K562 (cell line): ENCODE data around the gene SEL1L. TPM values are rescaled to one million over a fixed set of nuclear protein-coding genes. Genes with fewer than 3 reads are reported as not detected.

Source experiments
- CREB3L1 ChIP-seq: fragments of 450-650 bp; IDR thresholded peaks from 2 replicates; pipeline ENCODE4 v1.6.1; 2014; ENCODE audit warnings: low read depth, mild to moderate bottlenecking, moderate library complexity, borderline replicate concordance
- CREM ChIP-seq: IDR thresholded peaks from 2 replicates; pipeline ENCODE4 v1.6.1; 2014; ENCODE audit warnings: antibody characterized with exemption, low read depth
- FOS ChIP-seq: IDR thresholded peaks from 3 replicates; pipeline ENCODE4 v1.6.1; 2011; ENCODE audit not compliant: insufficient read length; ENCODE audit errors: extremely low read depth
- FOXM1 ChIP-seq, 2 experiments: fragments of 450-650 bp in 1 of 2; sonication (generic) in 1 of 2; formaldehyde crosslinking in 1 of 2; IDR thresholded peaks; 2 replicates each; pipeline versions ENCODE4 v1.6.1 to v1.9.0; 2017 to 2022; ENCODE audit warnings: low read depth in 2 of 2, mild to moderate bottlenecking in 2 of 2, missing genetic modification reagents in 1 of 2, moderate library complexity in 1 of 2
- KAT7 ChIP-seq: sonication (generic); formaldehyde crosslinking; IDR thresholded peaks from 2 replicates; pipeline ENCODE4 v1.8.0; 2022; ENCODE audit warnings: missing genetic modification reagents, mild to moderate bottlenecking, borderline replicate concordance
- MAFG ChIP-seq: fragments of 450-650 bp; conservative IDR thresholded peaks from 2 replicates; pipeline ENCODE4 v1.6.1; 2016; ENCODE audit warnings: missing genetic modification characterization, missing compliant biosample characterization
- MCM3 ChIP-seq: fragments of 450-650 bp; IDR thresholded peaks from 2 replicates; pipeline ENCODE4 v1.6.1; 2016
- NFYB ChIP-seq: IDR thresholded peaks from 2 replicates; pipeline ENCODE4 v1.6.1; 2011; ENCODE audit warnings: mild to moderate bottlenecking, moderate library complexity; ENCODE audit not compliant: insufficient read length; ENCODE audit errors: extremely low read depth
- PHF20 ChIP-seq: fragments of 450-650 bp; IDR thresholded peaks from 2 replicates; pipeline ENCODE4 v1.6.1; 2018; ENCODE audit not compliant: partially characterized antibody
- PML ChIP-seq: IDR thresholded peaks from 2 replicates; pipeline ENCODE4 v1.6.1; 2012; ENCODE audit warnings: low read length, inconsistent platforms
- PTRF ChIP-seq: fragments of 450-650 bp; IDR thresholded peaks from 2 replicates; pipeline ENCODE4 v1.6.1; 2016; ENCODE audit warnings: mild to moderate bottlenecking, missing genetic modification characterization, missing compliant biosample characterization
- RBBP5 ChIP-seq: fragments of 200-600 bp; sonication (generic); IDR thresholded peaks from 2 replicates; pipeline ENCODE4 v1.6.1; 2012; ENCODE audit warnings: borderline replicate concordance, mild to moderate bottlenecking, low read length, control low read depth, inconsistent platforms; ENCODE audit not compliant: insufficient read depth, poor library complexity, severe bottlenecking
- RBM22 ChIP-seq: fragments of 200-400 bp; formaldehyde crosslinking; IDR thresholded peaks from 2 replicates; pipeline ENCODE4 v1.6.1; 2018; ENCODE audit warnings: low read length, low read depth; ENCODE audit not compliant: poor library complexity, severe bottlenecking
- SIX5 ChIP-seq, 2 experiments: IDR thresholded peaks; 2 replicates each; pipeline ENCODE4 v1.6.1; 2011; ENCODE audit warnings: low read length in 2 of 2, borderline replicate concordance in 1 of 2, low read depth in 1 of 2, mild to moderate bottlenecking in 1 of 2, moderate library complexity in 1 of 2; ENCODE audit not compliant: insufficient read depth in 1 of 2
- SMARCA4 ChIP-seq: fragments of 450-650 bp; IDR thresholded peaks from 2 replicates; pipeline ENCODE4 v1.6.1; 2016
- SOX6 ChIP-seq: fragments of 450-650 bp; IDR thresholded peaks from 2 replicates; pipeline ENCODE4 v1.6.1; 2014; ENCODE audit warnings: mild to moderate bottlenecking
- SP2 ChIP-seq: IDR thresholded peaks from 2 replicates; pipeline ENCODE4 v1.6.1; 2011; ENCODE audit warnings: mild to moderate bottlenecking, low read depth, low read length, moderate library complexity; ENCODE audit not compliant: poor library complexity, severe bottlenecking; ENCODE audit errors: extremely low read depth
- USF1 ChIP-seq: sonication (generic); formaldehyde crosslinking; IDR thresholded peaks from 2 replicates; pipeline ENCODE4 v1.9.0; 2022; ENCODE audit warnings: mild to moderate bottlenecking, missing genetic modification reagents
- ZKSCAN8 ChIP-seq: fragments of 200-800 bp; sonication (Bioruptor generic); IDR thresholded peaks from 2 replicates; pipeline ENCODE4 v1.6.1; 2016; ENCODE audit warnings: missing genetic modification characterization, missing compliant biosample characterization
- ZMIZ1 ChIP-seq, 2 experiments: fragments of 150-350 bp in 1 of 2; IDR thresholded peaks; 2 replicates each; pipeline ENCODE4 v1.6.1; 2012 to 2016; ENCODE audit warnings: low read depth in 2 of 2, low read length in 2 of 2, mild to moderate bottlenecking in 1 of 2, moderate library complexity in 1 of 2
- ZNF589 ChIP-seq: fragments of 200-800 bp; sonication (Bioruptor generic); IDR thresholded peaks from 2 replicates; pipeline ENCODE4 v1.6.1; 2016; ENCODE audit warnings: low read depth, missing genetic modification characterization, missing compliant biosample characterization
- ZSCAN32 ChIP-seq: fragments of 450-650 bp; formaldehyde crosslinking; IDR thresholded peaks from 2 replicates; pipeline ENCODE4 v1.4.0; 2020; ENCODE audit warnings: mild to moderate bottlenecking, moderate library complexity
- polyA plus RNA-seq, 8 experiments: library from polyadenylated mRNA; depleted of rRNA in 4 of 8; stranded (reverse) in 5 of 8; unstranded in 3 of 8; fragments of >200 nt; fragmentation: Nextera tagmentation in 2 of 8; fragmentation: Illumina TruSeq in 1 of 8; extraction: Ambion mirVana in 2 of 8; extraction: Trizol in 1 of 8; gene quantifications; 2 replicates each; pipeline versions ENCODE4 v1.2.1 to v1.2.3, GENCODE V29; 2011 to 2014; ENCODE audit warnings: inconsistent platforms in 1 of 8, missing spikeins in 1 of 8
- total RNA-seq, 7 experiments: library from RNA; depleted of rRNA in 6 of 7; stranded (reverse); fragments of >200 nt in 6 of 7; fragmentation: Illumina TruSeq in 2 of 7; extraction: Trizol in 2 of 7; gene quantifications; 2 replicates each; pipeline versions ENCODE4 v1.2.1 to v1.2.3, GENCODE V29; 2011 to 2021; ENCODE audit warnings: low replicate concordance in 1 of 7

Gene SEL1L
- total and polyA plus RNA-seq, 9 of the 15 experiments (the other 6 are each of a cell fraction or from before 2014, with no cell fraction given): 7.7 to 21.1 (median 13.6) TPM

- peak; percentile 61 for TF ChIP-seq FOXM1 (IDR thresholded peaks at IDR 0.05; ENCODE audit: low read depth)
- no peak for TF ChIP-seq FOXM1 (CRISPR knock-in tag; IDR thresholded peaks at IDR 0.05; ENCODE audit: low read depth)
- TF ChIP-seq USF1 (CRISPR knock-in tag): peak; percentile 21; the same call in 1 of the 2 replicates
- TF ChIP-seq ZNF589: no peak
- peak; percentile 47; the same call in 1 of the 2 replicates for TF ChIP-seq PML
- TF ChIP-seq SP2: peak; percentile 67
- TF ChIP-seq ZSCAN32 (CRISPR knock-in tag): no peak
- TF ChIP-seq SIX5 (IDR thresholded peaks at IDR 0.05; ENCODE audit: borderline replicate concordance in 1 of 2, insufficient read depth in 1 of 2, low read depth in 1 of 2, low read length in 2 of 2): peak; percentile 95 to 96
- TF ChIP-seq CREB3L1: peak; percentile 76; the same call in 1 of the 2 replicates
- no peak for TF ChIP-seq MCM3
- TF ChIP-seq FOS: peak; percentile 94
- peak; percentile 74 for TF ChIP-seq CREM
- TF ChIP-seq SMARCA4: no peak
- no peak for TF ChIP-seq KAT7 (CRISPR knock-in tag)
- peak; percentile 93 for TF ChIP-seq RBBP5
- TF ChIP-seq RBM22: no peak
- no peak for TF ChIP-seq MAFG (tag)
- no peak for TF ChIP-seq ZKSCAN8 (CRISPR knock-in tag)
- TF ChIP-seq ZMIZ1 (IDR thresholded peaks at IDR 0.05; ENCODE audit: low read depth in 2 of 2, low read length in 2 of 2): no peak
- TF ChIP-seq NFYB: peak; percentile 87
- TF ChIP-seq PTRF (tag): no peak
- TF ChIP-seq PHF20: no peak
- no peak for TF ChIP-seq SOX6
Measured at GRCh38 chr14:81533536-81534343, at the start of gene SEL1L (continued).
